ENCODE measurements around the gene PRPF18. TPM values are rescaled to one million over a fixed set of nuclear protein-coding genes. Genes with fewer than 3 reads are reported as not detected.

The PRPF18 gene
- total and polyA plus RNA-seq, 2 of the 4 experiments (the other 2 are of a cell fraction) = 10.0 to 16.9 TPM

DNA sequence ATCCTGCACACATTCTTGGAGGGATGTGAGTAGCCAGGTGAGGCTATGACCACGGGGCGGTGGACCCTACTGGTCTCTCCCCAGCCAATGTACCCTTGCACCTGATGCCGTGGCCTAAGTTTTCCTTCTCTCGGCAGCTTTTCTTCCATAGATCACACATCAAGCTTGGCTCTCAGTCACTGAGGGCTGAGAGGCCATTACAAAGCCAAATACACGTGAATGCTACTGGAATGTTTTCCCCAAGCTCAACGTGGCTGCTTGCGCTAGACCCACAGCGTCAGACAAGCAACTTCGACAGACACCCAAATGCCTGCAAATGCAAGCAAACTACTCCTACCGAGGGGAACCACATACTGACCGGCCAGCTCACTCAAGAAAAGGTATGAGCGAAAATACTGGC lies 83.1 kb downstream of the PRPF18 start:
- Histone ChIP-seq H3K18ac (ENCODE audit: low read depth, low read length) (no peak overlapping the region), H3K9me3 (ENCODE audit: control insufficient read depth, insufficient read depth, low read length) (no peaks in the 10 kb centered on the region), H4K5ac (ENCODE audit: low read depth, low read length) (no peak overlapping the region), H3K27ac (ENCODE audit: insufficient read depth, low read length) (no peak overlapping the region), H3K56ac (ENCODE audit: extremely low read depth, insufficient read depth, low read length) (no peak overlapping the region), H3K79me1 (ENCODE audit: low read depth in 1 of 2, low read length in 2 of 2) (peaks cover 21 to 72% of the 10 kb centered on the region in 2 experiments), H2AK5ac (ENCODE audit: low read depth, low read length) (no peak overlapping the region), H2BK20ac (ENCODE audit: low read depth, low read length) (no peak overlapping the region), H3K27me3 (ENCODE audit: control insufficient read depth, insufficient read depth, low read length) (no peaks in the 10 kb centered on the region), H3K9ac (ENCODE audit: low read depth, low read length) (no peak overlapping the region), H3K9me1 (ENCODE audit: insufficient read depth, low read length) (peaks cover 18% of the 10 kb centered on the region), H2AK9ac (replicated peaks; ENCODE audit: low read depth, low read length, poor library complexity) (no peak overlapping the region), H3K4ac (ENCODE audit: low read depth, low read length) (no peak overlapping the region), H4K8ac (ENCODE audit: low read depth in 2 of 2, low read length in 2 of 2) (no peak overlapping the region), H4K91ac (ENCODE audit: insufficient read depth, low read depth, low read length) (no peak overlapping the region), H3K4me1 (ENCODE audit: control insufficient read depth, insufficient read depth, low read length) (peaks cover 8% of the 10 kb centered on the region; the same call in 1 of the 2 replicates), H3K36me3 (ENCODE audit: control insufficient read depth, insufficient read depth, low read length) (peaks cover 56% of the 10 kb centered on the region), H2BK5ac (ENCODE audit: low read depth, low read length, poor library complexity, severe bottlenecking) (no peak overlapping the region), H3K4me3 (ENCODE audit: insufficient read depth, low read depth, low read length) (no peak overlapping the region), H2BK120ac (ENCODE audit: low read depth, low read length) (no peak overlapping the region), H2BK15ac (ENCODE audit: low read depth, low read length) (no peak overlapping the region), H3K14ac (replicated peaks; ENCODE audit: low read depth, low read length) (no peak overlapping the region), H4K20me1 (ENCODE audit: insufficient read depth, low read length) (peaks cover 3% of the 10 kb centered on the region; the same call in 1 of the 2 replicates), H3K23ac (ENCODE audit: low read depth, low read length) (no peak overlapping the region), H2AFZ (replicated peaks; ENCODE audit: low read length, poor library complexity) (no peak overlapping the region), H3K4me2 (ENCODE audit: low read depth, low read length) (no peak overlapping the region)
- dilution Hi-C loops (cut with HindIII; ENCODE audit: low sequenced_read_pairs, unreplicated experiment) = no loop called here
- CTCF ChIA-PET = no interaction called here
- 93% methylated on average over 4 of the region's 12 CpGs; no CpG with 5 or more reads in 1 of the 2 experiments for WGBS, 2 experiments (ENCODE audit: extremely low coverage in 2 of 2, insufficient read length in 1 of 2)
- in situ Hi-C loops (cut with MboI; ENCODE audit: low sequenced_read_pairs) = loop anchor here (5.0 to 25.0 kb wide), 2 partner anchors 107 to 417 kb away; no protein-coding TSS in a partner anchor
- BruUV-seq (replicated peaks) = no TSS peak
- DNase-seq (no peak), ATAC-seq (ENCODE audit: low read depth) (no peak)
- TF ChIP-seq FOS (IDR thresholded peaks at IDR 0.05; ENCODE audit: low read depth, low read length) (no peak), RCOR1 (IDR thresholded peaks at IDR 0.05; ENCODE audit: insufficient replicate concordance, low read length) (no peak), CHD1 (IDR thresholded peaks at IDR 0.05; ENCODE audit: low read depth, low read length) (no peak), BHLHE40 (IDR thresholded peaks at IDR 0.05; ENCODE audit: low read depth, low read length) (no peak), RAD21 (IDR thresholded peaks at IDR 0.05; ENCODE audit: low read length) (no peak), POLR2A (IDR thresholded peaks at IDR 0.05; ENCODE audit: low read depth, low read length) (no peak), NFE2L2 (IDR thresholded peaks at IDR 0.05; ENCODE audit: low read depth, low read length) (no peak), MAZ (IDR thresholded peaks at IDR 0.05; ENCODE audit: borderline replicate concordance, low read depth, low read length) (no peak), CEBPB (IDR thresholded peaks at IDR 0.05; ENCODE audit: low read depth, low read length) (no peak)
- POLR2A ChIA-PET (ENCODE audit: unreplicated experiment) = no interaction called here
- intact Hi-C loops (cut with micrococcal nuclease) = loop anchor here (10.0 kb wide), 1 partner anchor 425 kb away; no protein-coding TSS in a partner anchor

Data from IMR-90 (cell line).